Osteoblast (primary cell): Measurements from ENCODE around the gene DMD. TPM values are rescaled to one million over a fixed set of nuclear protein-coding genes. Genes with fewer than 3 reads are reported as not detected.

Experiments
- DNase-seq: peaks from one replicate; pipeline ENCODE4 v3.0.0; 2011; ENCODE audit warnings: low spot score, mixed read lengths; ENCODE audit not compliant: insufficient read length; ENCODE audit errors: missing footprints
- H2AFZ ChIP-seq: 2 replicates; pipeline ENCODE4 v1.6.0; 2011; ENCODE audit warnings: mild to moderate bottlenecking, low read length
- H3K27ac ChIP-seq: 2 replicates; pipeline ENCODE4 v1.5.1; 2011; ENCODE audit warnings: mild to moderate bottlenecking, low read depth, low read length, moderate library complexity
- H3K27me3 ChIP-seq: 2 replicates; pipeline ENCODE4 v1.6.0; 2012; ENCODE audit warnings: mild to moderate bottlenecking, control low read depth, inconsistent platforms, low read length, moderate library complexity; ENCODE audit not compliant: insufficient read depth
- H3K36me3 ChIP-seq: 2 replicates; pipeline ENCODE4 v1.5.1; 2011; ENCODE audit warnings: mild to moderate bottlenecking, low read length, control low read depth, moderate library complexity; ENCODE audit not compliant: insufficient read depth
- H3K4me1 ChIP-seq: 2 replicates; pipeline ENCODE4 v1.5.1; 2011; ENCODE audit warnings: mild to moderate bottlenecking, low read length, control low read depth, moderate library complexity; ENCODE audit not compliant: insufficient read depth
- H3K4me2 ChIP-seq: 2 replicates; pipeline ENCODE4 v1.6.0; 2011; ENCODE audit warnings: mild to moderate bottlenecking, low read length; ENCODE audit not compliant: insufficient read depth
- H3K4me3 ChIP-seq: fragments of 200-600 bp; sonication (generic); 3 replicates; pipeline ENCODE4 v1.5.1; 2012; ENCODE audit warnings: mild to moderate bottlenecking, low read length, inconsistent platforms; ENCODE audit not compliant: insufficient read depth
- H3K79me2 ChIP-seq: 2 replicates; pipeline ENCODE4 v1.6.0; 2012; ENCODE audit warnings: mild to moderate bottlenecking, low read length, control low read depth, inconsistent platforms; ENCODE audit not compliant: insufficient read depth
- H3K9me3 ChIP-seq: 2 replicates; pipeline ENCODE4 v1.5.1; 2011; ENCODE audit warnings: low read depth, low read length, control low read depth
- H4K20me1 ChIP-seq: 2 replicates; pipeline ENCODE4 v1.6.0; 2012; ENCODE audit warnings: mild to moderate bottlenecking, low read length, control low read depth; ENCODE audit not compliant: insufficient read depth
- CTCF ChIP-seq: IDR thresholded peaks from 2 replicates; pipeline ENCODE4 v1.5.1; 2011; ENCODE audit warnings: mild to moderate bottlenecking, low read depth, low read length, moderate library complexity; ENCODE audit errors: extremely low read depth
- total RNA-seq: library from RNA; depleted of rRNA; stranded (reverse); fragments of >200 nt; gene quantifications from 2 replicates; pipeline ENCODE4 v1.2.3, GENCODE V29; 2012

The DMD gene
- total RNA-seq, 1 donor, result 12.7 TPM

GRCh38 chrX:32421266-32421665 is 790.1 kb downstream of the DMD start:
- no peak overlapping the region for H3K4me3 ChIP-seq
- H3K9me3 ChIP-seq, result no peaks in the 10 kb centered on the region
- no peak for TF ChIP-seq CTCF
- H3K79me2 ChIP-seq, result no peaks in the 10 kb centered on the region
- no peak overlapping the region for H3K27ac ChIP-seq
- no peaks in the 10 kb centered on the region for H3K27me3 ChIP-seq
- no peaks in the 10 kb centered on the region for H3K36me3 ChIP-seq
- no peak for DNase-seq
- no peaks in the 10 kb centered on the region for H3K4me1 ChIP-seq
- H3K4me2 ChIP-seq, result no peak overlapping the region
- H2AFZ ChIP-seq, result no peak overlapping the region
- H4K20me1 ChIP-seq, result no peaks in the 10 kb centered on the region

- Histone ChIP-seq H3K36me3 (no peaks in the 10 kb centered on the region), H3K4me2 (no peak overlapping the region), H3K4me3 (no peak overlapping the region), H3K4me1 (no peaks in the 10 kb centered on the region), H3K27me3 (no peaks in the 10 kb centered on the region), H3K9me3 (no peaks in the 10 kb centered on the region), H2AFZ (no peak overlapping the region), H3K79me2 (no peaks in the 10 kb centered on the region), H4K20me1 (no peaks in the 10 kb centered on the region), H3K27ac (no peak overlapping the region)
- no peak for DNase-seq
- TF ChIP-seq CTCF, result no peak
These were observed 803.0 kb downstream of the DMD start for GRCh38 chrX:32408389-32408788.

- Histone ChIP-seq H3K27me3 (no peaks in the 10 kb centered on the region), H4K20me1 (no peaks in the 10 kb centered on the region), H2AFZ (no peak overlapping the region), H3K36me3 (no peaks in the 10 kb centered on the region), H3K4me1 (no peaks in the 10 kb centered on the region), H3K79me2 (no peaks in the 10 kb centered on the region), H3K4me2 (no peak overlapping the region), H3K9me3 (no peaks in the 10 kb centered on the region), H3K27ac (no peak overlapping the region), H3K4me3 (no peak overlapping the region)
- no peak for DNase-seq
- no peak for TF ChIP-seq CTCF
These were observed 813.7 kb downstream of the DMD start for GRCh38 chrX:32397562-32398216.

GRCh38 chrX:32395878-32396277 is 815.5 kb downstream of the DMD start:
- TF ChIP-seq CTCF, result no peak
- Histone ChIP-seq H3K27ac (no peak overlapping the region), H3K9me3 (no peaks in the 10 kb centered on the region), H3K79me2 (no peaks in the 10 kb centered on the region), H3K36me3 (no peaks in the 10 kb centered on the region), H4K20me1 (no peaks in the 10 kb centered on the region), H2AFZ (no peak overlapping the region), H3K4me2 (no peak overlapping the region), H3K27me3 (no peaks in the 10 kb centered on the region), H3K4me3 (no peak overlapping the region), H3K4me1 (no peaks in the 10 kb centered on the region)
- no peak for DNase-seq
